Activated CD4-positive, alpha-beta T cell treated with anti-CD3 and anti-CD28 coated beads, Interleukin-2, amount 50 U/mL, for 24 hours (primary cell): ENCODE data around the gene SLC13A2.

Experiments used
- DNase-seq, 2 donors: peaks; one replicate each; pipeline ENCODE4 v3.0.0-alpha.2; 2020; ENCODE audit warnings: low read depth in 1 of 2, low spot score in 1 of 2

The SLC13A2 gene

GRCh38 chr17:28533091-28533807, 59.8 kb downstream of the SLC13A2 start:
- DNase-seq, result no peak

- DNase-seq, result no peak
These were observed 61.4 kb downstream of the SLC13A2 start for GRCh38 chr17:28534740-28535375.

DNA sequence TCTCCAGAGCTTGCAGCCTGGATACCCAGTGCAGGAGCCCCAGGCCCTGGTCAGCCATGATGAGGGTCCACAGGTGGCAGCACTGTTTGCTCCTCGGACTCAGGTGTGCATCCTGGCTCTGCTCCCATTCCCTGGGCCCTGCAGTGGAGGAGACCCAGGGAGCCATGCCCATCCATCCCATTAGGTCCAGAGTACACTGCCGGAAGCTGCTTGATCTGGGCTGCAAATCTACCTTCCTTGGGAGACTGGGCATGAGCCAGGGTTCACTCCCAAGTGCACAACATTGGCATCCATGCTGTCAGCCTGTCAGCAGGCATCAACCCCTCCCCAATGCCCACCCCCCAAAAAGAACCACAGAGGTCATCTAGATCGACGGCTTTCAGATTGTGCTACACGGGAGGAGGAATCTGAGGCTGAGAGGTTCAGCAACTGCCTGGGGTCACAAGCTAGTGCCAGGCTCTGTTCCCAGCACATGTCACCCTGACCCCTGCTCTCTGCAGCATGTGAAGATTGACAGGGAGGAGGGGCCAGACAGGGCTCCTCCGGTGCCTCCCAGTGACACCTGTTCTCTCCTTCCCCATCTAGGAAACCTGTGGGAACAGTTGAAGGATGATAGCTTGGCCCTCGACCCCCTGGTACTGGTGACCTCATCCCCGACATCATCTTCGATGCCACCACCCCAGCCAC, 63.2 kb downstream of the SLC13A2 start:
- DNase-seq, result no peak

DNA sequence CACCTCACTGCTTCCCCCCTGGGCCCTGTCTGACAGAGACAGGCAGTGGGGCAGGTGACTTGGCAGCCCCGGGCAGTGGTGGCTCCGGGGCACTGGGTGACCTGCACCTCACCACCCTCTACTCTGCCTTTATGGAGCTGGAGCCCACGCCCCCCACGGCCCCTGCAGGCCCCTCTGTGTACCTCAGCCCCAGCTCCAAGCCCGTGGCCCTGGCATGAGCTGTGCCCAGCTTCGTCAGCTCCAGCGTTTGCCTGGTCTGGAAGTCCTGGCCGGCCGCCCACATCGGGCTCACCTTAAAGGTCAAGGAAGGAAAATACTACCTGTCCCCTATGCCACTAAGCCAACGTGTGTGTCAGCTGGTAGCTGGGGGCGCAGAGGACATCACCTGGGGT, 63.8 kb downstream of the SLC13A2 start:
- DNase-seq, result no peak

GRCh38 chr17:28538296-28538895, 65.0 kb downstream of the SLC13A2 start:
- no peak for DNase-seq

- DNase-seq, result no peak
These were observed 66.8 kb downstream of the SLC13A2 start for GRCh38 chr17:28540231-28540630.

GRCh38 chr17:28541439-28541838, 68.0 kb downstream of the SLC13A2 start:
- no peak for DNase-seq

GRCh38 chr17:28544402-28545140, 71.1 kb downstream of the SLC13A2 start:
- no peak for DNase-seq

DNA sequence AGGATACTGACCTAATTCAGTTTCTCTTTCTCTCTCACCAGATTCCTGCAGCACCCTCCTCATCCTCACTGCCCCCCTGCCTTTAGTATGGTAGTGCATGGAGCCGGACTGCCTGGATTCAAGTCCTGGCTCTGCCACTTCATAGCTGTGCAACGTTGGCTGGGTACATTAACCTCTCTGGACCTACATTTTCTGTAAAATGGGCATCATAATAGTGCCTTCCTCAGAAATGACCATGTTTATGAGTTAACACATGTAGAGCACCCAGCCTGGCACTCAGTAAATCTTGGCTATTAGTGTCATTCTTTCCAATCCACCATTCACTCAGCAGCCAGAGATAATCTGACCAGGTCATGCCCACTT, 71.7 kb downstream of the SLC13A2 start:
- DNase-seq, result no peak

DNA sequence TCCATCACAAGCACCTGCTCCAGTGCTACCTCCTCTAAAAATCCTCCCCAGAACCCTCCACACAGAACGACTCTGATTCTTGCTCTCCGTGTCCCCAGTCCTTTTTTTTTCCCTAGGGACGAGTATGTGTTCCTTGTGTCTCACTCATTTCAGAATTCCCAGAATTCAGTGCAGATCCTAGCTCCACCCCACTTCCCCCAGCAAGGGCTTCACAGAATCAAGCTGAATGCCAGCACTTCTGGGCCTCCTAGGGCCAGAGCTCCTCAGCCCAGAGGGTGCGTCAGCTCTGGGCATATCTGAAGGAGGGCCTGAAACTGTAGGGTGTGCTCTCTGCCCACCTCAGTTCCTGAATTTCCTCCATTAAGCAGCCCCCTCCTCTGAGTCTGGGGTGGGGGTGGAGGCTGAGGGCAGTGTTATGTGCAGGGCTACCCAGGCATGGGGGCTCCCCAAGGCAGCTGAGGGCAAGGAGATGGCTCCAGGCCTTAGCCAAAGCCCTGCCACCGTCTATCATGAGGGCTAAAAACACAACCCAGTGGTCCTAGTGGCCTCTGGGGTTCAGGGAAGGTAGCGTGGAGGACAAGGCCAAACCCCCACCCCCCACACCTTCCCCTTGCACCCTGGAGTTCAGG, 72.5 kb downstream of the SLC13A2 start:
- DNase-seq, result no peak

- DNase-seq, result no peak
These were observed 73.7 kb downstream of the SLC13A2 start for GRCh38 chr17:28547096-28547622.
